GM12878 (cell line): Measurements from ENCODE around the gene SGTA.

Experiments
- CEBPB ChIP-seq, 2 experiments: fragments of 150-350 bp in 1 of 2; IDR thresholded peaks; 2 replicates each; pipeline ENCODE4 v1.6.1; 2012 to 2014; ENCODE audit warnings: low read depth in 2 of 2, low read length in 2 of 2, borderline replicate concordance in 1 of 2, inconsistent platforms in 1 of 2
- CREB1 ChIP-seq: IDR thresholded peaks from 2 replicates; pipeline ENCODE4 v1.6.1; 2012; ENCODE audit warnings: low read depth, mild to moderate bottlenecking, inconsistent platforms
- CTCF ChIP-seq, 3 experiments: IDR thresholded peaks in 2 of 3; conservative IDR thresholded peaks in 1 of 3; 2 replicates each; pipeline ENCODE4 v1.5.1; 2011; ENCODE audit warnings: low read depth in 3 of 3, low read length in 3 of 3, mild to moderate bottlenecking in 3 of 3, control low read depth in 2 of 3, moderate library complexity in 2 of 3, inconsistent platforms in 1 of 3, mixed read lengths in 1 of 3; ENCODE audit not compliant: control insufficient read depth in 2 of 3, insufficient read depth in 1 of 3; ENCODE audit errors: extremely low read depth in 1 of 3
- EZH2 ChIP-seq: IDR thresholded peaks from 2 replicates; pipeline ENCODE4 v1.6.1; 2012; ENCODE audit warnings: low read depth, mild to moderate bottlenecking, control low read depth, inconsistent platforms, low read length, borderline replicate concordance; ENCODE audit not compliant: control insufficient read depth
- HDAC6 ChIP-seq: fragments of 200-600 bp; sonication (generic); IDR thresholded peaks from one replicate; pipeline ENCODE4 v1.8.0; 2017; ENCODE audit warnings: antibody characterized with exemption; ENCODE audit not compliant: unreplicated experiment
- POLR2A ChIP-seq: IDR thresholded peaks from 2 replicates; pipeline ENCODE4 v1.6.1; 2011; ENCODE audit warnings: low read depth, mild to moderate bottlenecking, low read length
- POLR2AphosphoS2 ChIP-seq: IDR thresholded peaks from 2 replicates; pipeline ENCODE4 v1.6.1; 2011; ENCODE audit warnings: low read depth, mild to moderate bottlenecking, low read length, improper control_type of control experiment, moderate library complexity
- POU2F2 ChIP-seq: IDR thresholded peaks from 3 replicates; pipeline ENCODE4 v1.6.1; 2011; ENCODE audit warnings: low read depth, mild to moderate bottlenecking, low read length, borderline replicate concordance
- SMC3 ChIP-seq: IDR thresholded peaks from 2 replicates; pipeline ENCODE4 v1.6.1; 2011; ENCODE audit warnings: low read length, improper control_type of control experiment, borderline replicate concordance
- SUZ12 ChIP-seq: fragments of 200-600 bp; sonication (generic); IDR thresholded peaks from one replicate; pipeline ENCODE4 v1.6.1; 2018; ENCODE audit warnings: antibody characterized with exemption, mild to moderate bottlenecking; ENCODE audit not compliant: unreplicated experiment
- ZNF217 ChIP-seq: fragments of 450-650 bp; IDR thresholded peaks from 2 replicates; pipeline ENCODE4 v1.6.1; 2017; ENCODE audit warnings: antibody characterized with exemption, mild to moderate bottlenecking
- ZSCAN29 ChIP-seq: fragments of 450-650 bp; IDR thresholded peaks from 2 replicates; pipeline ENCODE4 v1.6.1; 2017; ENCODE audit warnings: mild to moderate bottlenecking, moderate library complexity
- TF ChIP-seq, protein P1 (sequence below): fragments of 450-650 bp; IDR thresholded peaks from 2 replicates; pipeline ENCODE4 v1.6.1; 2016; ENCODE audit warnings: mild to moderate bottlenecking

DNA sequence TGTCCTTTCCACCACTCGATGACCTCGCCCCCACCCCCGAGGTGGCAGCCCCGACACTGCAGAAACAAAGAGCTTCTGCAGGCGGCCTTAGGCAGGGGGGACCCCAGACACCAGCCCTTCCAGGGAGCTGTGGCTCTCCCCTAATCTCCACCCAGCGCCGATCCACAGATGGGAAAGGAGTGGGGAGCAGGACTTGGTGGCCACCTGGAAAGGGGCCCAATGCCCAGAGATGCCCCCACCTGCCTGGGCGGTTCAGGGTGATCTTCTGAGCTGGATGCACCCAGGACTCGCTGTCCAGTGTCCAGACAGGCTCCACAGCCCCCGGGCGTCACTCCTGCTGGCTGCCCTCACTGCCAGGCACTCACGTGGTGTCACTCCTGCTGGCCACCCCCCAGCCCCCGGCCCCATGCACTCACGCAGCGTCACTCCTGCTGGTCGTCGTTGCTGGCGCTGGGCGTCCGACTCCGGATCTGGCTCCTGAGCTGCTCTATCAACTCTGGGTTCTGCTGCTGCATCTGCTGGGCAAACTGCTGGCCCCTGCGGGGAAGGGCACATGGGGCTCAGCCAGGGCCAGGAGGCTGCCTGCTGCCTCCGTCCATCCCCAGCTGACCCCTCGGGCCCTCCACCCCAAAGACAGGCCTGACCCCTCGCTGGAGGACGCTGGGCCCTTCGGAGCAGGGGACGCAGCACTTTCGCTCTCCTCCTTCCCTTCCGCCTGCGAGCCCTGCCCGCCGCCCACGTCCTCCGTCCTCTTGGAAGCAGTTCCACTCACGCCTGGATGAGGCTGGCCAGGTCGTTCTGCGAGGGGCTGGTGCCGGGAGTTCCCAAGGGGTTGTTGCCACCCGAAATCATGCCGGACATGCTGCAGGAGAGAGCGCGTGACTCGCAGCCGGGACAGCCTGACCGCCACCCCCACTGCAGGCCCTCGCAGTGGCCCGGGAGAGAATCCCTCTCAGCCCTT, 25.9 kb downstream of the SGTA start:
- TF ChIP-seq EZH2 (no peak), SUZ12 (no peak), CEBPB (IDR thresholded peaks at IDR 0.05; ENCODE audit: borderline replicate concordance in 1 of 2, low read depth in 2 of 2, low read length in 2 of 2) (no peak), POLR2A (0 out of 2 replicates have a peak, but pooled peaks have one; percentile 18), CREB1 (no peak), CTCF (IDR thresholded peaks at IDR 0.05 in 2 of 3, conservative IDR thresholded peaks at IDR 0.05 in 1 of 3; ENCODE audit: control insufficient read depth in 2 of 3, extremely low read depth in 1 of 3, insufficient read depth in 1 of 3, low read depth in 3 of 3, low read length in 3 of 3) (no peak), HDAC6 (no peak), POLR2AphosphoS2 (no peak), ZNF217 (no peak), ZSCAN29 (no peak), SMC3 (no peak), POU2F2 (no peak)
- TF ChIP-seq, protein P1, sequence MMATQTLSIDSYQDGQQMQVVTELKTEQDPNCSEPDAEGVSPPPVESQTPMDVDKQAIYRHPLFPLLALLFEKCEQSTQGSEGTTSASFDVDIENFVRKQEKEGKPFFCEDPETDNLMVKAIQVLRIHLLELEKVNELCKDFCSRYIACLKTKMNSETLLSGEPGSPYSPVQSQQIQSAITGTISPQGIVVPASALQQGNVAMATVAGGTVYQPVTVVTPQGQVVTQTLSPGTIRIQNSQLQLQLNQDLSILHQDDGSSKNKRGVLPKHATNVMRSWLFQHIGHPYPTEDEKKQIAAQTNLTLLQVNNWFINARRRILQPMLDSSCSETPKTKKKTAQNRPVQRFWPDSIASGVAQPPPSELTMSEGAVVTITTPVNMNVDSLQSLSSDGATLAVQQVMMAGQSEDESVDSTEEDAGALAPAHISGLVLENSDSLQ, result no peak
